GM19351 (cell line): ENCODE measurements around the gene RHOV.
A peak's percentile ranks its signal among the peaks of the same experiment; 100 is the strongest.
"Not testable (repeated sequence)": the region's sequence is repeated elsewhere in the genome, so short reads cannot be mapped to it uniquely, and the experiment has no call there.

ENCODE experiments used
- ATAC-seq: cut with Tn5 transposase; IDR thresholded peaks from one replicate; pipeline ENCODE4 v1.9.1; 2021; ENCODE audit warnings: mild to moderate bottlenecking, moderate library complexity; ENCODE audit not compliant: unreplicated experiment

Gene RHOV

DNA sequence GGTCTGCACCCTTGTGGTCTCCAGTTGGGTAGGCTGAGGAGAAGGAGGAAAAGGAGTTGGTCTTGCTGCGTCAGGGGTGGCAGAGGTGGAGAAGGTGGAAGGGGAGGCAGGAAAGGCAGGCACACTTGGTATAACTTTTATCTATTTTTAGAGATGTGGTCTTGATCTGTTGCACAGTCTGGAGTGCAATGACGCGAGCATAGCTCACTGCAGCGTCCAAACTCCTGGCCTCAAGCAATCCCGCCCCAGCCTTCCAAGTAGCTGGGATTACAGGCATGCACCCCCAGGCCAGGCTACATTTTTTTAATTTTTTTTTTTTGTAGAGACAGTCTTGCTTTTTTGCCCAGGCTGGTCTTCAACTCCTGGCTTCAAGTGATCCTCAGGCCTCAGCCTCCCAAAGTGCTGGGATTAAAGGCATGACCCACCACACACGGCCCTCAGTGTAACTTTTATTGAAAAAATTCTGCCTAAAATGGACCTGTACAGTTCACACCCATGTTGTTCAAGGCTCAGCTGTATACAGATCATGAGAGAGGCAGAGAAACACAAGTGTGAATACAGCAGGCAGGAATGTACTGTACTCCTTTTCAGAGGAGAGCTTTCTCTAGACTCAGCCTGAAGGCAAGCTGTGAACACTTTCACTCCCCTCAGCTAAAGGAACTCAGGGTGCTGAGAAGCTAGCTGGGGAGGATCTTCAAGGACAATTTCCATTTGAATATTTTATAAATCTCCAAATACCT, 2.1 kb upstream of the RHOV start:
- ATAC-seq: no peak

DNA sequence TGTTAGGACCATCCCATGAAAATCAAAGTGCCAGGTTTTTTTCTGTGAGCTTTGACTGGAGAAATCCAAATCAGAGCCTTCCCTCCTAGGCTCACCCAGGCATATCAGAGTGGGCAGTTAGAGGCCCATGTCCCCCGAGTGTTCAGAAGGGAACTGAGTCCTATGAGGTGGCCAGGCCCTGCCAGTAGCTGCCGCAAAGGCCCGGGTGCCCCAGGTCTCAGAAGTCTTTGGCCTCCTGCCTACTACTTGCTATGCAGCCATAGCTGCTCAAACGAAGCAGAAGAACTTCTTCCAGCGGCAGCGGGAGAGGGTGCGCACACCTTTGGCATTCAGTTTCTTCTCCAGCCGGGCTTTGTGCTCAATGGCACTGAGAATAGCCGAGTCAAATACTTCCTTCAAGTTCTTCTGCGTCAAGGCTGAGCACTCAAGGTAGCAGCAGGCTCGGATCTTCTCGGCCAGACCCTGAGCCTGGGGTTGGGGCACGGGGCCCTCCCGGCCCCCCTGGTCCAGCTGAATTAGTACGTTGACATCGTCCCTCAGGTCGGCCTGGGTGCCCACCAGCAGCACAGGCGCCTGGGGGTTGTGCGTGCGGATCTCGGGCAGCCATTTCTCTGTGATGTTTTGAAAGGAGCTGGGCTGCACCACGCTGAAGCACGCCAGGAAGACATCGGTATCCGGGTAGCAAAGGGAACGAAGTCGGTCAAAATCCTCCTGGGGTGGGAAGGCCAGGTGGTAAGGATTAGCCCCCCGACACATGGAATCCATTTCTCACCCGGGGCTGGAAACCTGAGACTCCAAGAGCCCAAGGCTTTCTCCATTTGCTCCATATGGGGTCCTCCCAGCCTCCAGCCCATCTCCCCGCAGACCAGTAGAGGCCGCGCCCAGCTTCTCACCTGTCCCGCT, 992 bp downstream of the RHOV start:
- no peak for ATAC-seq

DNA sequence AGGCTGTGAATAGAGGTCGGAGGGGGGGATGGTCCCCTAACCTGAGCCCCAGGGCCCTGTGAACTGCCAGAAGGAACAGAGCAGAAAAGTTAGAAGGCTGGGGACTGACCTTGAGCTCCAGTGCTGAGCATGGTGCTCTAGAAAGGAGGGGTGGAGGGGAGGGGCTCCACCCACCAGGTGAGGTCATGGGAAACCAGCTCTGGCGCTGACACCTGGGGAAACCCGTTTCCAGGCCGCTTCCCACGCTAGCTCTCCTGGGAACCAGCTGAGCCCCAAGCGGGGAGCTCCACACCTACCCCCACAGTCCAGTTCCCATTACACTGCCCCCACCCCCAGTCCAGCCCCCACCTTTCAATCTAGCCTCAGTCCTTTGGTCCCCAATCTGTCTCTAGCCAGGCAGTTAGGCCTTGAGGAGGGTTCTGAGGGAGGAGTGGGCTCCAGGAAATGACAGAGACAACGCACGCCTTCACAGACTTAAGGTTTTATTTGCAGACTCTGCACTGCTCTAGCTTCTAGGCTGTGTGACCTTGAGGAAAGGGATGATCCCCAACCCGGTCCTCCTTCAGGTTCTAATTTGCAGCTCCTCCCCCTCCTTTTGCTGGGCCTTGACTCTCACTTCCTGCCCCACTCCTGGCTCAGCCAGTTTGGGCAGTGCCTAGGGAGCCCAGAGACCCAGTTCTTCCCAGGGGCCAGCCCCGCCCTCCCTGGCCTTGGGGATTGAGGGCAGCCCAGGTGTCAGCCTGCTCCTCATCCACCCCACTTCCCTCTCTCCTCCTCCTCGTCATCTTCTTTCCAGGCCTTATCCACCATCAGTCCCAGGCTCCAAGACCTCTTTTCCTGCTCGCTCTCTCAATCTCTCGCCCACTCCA, 2.1 kb downstream of the RHOV start:
- ATAC-seq: no peak

DNA sequence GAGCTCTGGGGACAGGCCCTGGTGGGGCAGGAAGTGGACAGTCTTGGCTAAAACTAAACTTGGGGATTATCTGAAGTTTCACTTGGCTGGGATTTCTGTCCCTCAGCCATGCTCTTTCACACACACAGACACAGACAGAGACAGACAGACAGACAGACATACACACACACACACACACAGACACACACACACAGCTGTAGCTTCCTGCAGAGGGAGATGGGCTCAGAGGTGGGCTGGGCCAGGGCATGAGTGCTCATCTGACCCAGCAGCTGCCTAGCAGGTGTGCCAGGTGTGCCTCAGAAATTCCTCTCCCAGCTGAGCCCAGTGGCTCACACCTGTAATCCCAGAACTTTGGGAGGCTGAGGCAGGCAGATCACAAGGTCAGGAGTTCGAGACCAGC, 3.3 kb downstream of the RHOV start:
- ATAC-seq: no peak

DNA sequence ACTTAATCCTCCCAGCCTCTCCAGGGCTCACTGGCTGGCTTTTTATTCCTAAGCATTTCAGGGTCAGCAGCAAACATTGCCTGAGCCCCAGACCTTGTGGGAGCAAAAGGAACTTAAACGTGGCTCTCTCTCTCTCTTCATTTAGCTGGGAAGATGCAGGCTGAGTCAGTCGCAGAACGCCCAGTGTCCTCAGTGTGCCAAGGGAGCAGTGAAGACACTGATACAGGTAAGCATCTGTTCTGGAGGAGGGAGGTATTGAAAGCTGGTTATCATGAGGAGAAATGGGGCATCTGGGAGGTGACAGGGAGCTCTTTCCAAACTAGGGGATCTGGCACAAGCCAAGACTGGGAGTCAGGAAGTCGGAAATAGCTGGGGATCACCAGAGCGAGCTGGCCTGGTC, 4.3 kb downstream of the RHOV start:
- ATAC-seq: no peak

DNA sequence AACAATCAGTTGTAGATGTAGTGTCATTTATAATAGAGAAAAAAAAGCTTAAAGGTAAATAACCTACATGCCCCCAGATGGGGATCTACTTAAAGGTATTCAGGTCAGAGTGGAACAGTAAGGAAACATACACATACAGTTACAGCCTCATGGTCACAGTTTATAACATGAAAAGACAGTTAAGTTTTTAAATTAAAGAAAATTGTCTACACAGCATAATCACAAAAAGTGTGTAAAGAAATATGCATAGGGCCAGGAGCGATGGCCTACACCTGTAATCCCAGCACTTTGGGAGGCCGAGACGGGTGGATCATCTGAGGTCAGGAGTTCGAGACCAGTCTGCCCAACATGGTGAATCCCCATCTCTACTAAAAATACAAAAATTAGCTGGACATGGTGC, 6.8 kb downstream of the RHOV start:
- no peak for ATAC-seq

DNA sequence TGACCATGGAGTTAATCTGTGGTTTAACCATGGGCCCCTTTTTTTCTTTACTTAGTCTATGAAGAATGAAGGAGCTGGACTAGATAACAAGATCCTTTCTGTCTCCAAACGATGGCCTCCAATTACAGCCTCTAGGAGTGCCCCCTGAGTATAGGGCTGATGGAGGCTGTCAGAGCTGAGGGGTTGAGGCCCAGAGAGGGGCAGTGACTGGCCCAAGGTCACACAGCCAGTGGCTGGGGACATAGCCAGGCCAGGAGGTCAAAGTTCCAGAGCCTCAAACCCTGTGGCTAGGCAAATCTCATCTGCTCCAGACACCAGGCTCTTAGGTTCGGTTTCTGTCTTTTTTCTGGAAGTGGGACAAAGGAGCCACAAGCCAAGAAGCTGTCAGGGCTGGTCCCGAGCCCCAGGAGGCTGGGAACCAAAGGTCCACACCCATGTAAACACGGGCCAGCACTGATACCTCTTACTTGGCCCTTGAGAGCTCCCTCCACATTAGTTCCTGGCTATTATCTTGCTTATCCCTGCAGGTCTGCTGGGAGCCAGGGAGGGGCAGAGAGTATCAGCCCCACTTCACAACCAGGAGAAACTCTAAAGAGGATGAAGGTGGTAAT, 10.3 kb downstream of the RHOV start:
- ATAC-seq: no peak

DNA sequence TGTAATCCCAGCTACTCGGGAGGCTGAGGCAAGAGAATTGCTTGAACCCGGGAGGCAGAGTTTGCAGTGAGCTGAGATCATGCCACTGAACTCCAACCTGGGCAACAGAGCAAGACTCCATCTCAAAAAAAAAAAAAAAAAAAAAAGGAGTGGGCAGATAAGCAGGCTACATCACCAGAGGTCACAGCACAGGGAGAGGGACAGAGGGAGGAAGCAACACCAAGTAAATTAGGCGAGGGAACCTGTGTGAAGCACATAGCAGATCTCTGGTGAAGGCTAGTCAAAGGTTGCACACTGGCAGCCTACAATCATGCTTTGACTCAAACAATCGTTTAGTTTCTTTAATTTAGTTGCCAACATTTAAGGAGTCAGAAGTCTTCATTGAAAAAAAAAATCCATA, 12.9 kb downstream of the RHOV start:
- not testable (repeated sequence) for ATAC-seq

DNA sequence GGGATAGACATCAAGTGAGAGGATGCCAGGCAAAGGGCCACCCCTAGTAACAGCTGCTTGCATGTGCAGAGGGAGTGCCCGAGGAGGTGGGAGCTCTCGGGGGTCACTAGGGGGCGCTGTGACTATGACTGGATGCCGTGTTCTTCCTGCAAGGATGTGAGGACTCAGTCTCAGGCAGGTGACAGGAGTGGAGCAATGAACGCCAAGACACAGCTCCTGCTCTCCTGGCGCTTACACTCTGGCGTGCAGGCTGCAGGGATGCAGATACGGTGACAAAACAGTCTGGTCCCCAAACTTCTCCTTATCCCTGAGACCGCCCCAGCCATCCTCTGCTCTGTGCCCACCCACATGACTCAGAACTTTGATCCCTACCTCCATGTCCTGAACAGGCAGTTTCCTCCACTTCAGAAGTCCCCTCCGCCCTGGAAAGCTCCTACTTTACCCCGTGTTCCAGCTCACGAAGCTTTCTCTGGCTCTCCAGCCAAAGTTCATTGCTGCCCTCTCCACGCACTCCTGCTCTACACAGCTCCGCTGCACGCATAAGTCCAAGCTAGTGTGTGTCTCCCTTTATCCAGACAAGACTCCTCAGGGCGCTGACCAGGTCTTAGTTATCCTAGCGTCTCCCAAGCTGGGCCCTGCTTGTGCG, 14.7 kb downstream of the RHOV start:
- no peak for ATAC-seq

DNA sequence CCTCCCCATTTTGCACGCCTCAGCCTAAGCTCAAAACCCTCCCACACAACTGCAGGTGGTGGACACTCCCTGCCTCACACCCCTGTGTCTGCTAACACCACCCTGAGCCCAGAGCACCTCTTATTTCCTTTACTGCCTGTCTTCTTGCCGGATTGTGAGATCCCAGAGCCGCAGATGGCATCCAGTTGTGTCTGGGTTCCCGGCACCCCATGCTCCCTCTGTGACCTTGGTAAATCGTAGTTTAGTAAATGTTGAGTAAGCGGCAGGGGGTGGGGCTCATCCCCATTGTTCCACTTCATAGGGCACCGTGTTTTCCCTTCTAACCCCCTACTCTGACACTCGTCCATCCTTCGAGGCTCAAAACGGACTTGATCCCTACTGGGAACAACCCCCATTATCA, 15.3 kb downstream of the RHOV start:
- no peak for ATAC-seq

DNA sequence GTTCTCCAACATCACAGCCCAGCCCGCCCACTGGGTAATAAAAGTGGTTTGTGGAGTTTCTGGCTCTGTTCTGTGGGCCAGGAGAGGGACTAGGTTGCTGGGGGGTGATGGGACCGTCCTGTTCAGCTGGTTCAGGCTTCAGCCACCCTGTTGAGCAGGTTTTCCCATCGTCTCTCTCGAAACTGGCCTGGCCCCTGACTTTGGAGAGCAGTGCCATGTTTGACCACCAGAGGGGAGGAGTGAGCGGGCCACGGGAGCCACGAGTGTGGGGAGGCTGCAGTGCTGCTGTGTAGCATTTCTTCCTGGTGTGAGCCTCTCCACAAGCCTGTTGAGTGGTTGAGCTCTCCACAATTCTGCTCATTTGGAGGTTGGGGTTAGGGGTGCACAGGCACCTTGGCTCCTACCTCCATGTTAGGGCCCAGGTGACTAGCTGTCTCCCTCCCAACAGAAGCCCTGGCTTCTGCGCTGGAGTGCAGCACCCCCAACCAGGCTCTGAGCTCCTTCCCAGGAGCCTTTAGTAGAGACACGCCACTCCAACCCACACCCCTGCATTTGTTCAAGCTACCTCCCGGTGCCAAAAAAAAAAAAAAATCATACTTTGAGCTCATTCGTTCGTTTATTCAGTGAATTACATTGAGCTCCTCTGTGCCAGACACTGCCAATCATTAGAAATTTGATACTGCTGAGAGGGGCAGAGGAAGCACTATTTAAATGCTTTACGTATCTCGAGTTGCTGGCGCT, 16.3 kb downstream of the RHOV start:
- peak; percentile 73 for ATAC-seq

DNA sequence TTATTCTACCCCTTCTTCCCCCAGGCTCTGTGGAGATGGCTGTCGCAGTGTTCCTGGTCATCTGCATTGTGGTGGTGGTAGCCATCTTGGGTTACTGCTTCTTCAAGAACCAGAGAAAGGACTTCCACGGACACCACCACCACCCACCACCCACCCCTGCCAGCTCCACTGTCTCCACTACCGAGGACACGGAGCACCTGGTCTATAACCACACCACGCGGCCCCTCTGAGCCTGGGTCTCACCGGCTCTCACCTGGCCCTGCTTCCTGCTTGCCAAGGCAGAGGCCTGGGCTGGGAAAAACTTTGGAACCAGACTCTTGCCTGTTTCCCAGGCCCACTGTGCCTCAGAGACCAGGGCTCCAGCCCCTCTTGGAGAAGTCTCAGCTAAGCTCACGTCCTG, 17.3 kb downstream of the RHOV start:
- no peak for ATAC-seq

DNA sequence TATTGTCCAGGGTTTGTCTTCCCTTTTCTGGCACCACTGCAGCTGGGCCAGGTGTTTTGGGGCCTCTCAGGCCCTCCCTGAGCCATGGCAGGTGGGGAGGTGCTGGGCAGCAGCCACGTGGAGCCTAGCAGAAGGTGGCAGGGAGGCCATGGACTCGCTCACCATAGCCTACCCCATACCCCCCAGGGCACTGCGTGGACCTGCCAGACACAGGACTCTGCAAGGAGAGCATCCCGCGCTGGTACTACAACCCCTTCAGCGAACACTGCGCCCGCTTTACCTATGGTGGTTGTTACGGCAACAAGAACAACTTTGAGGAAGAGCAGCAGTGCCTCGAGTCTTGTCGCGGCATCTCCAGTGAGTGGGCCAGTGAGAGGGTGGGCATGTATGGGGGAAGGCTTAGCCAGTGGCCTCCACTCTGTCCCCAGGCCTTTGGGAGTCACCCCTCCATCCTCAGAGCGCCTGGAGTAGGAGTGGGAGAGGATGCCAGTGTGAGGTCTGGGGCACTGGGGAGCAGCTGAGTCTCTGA, 18.3 kb downstream of the RHOV start:
- ATAC-seq: no peak

DNA sequence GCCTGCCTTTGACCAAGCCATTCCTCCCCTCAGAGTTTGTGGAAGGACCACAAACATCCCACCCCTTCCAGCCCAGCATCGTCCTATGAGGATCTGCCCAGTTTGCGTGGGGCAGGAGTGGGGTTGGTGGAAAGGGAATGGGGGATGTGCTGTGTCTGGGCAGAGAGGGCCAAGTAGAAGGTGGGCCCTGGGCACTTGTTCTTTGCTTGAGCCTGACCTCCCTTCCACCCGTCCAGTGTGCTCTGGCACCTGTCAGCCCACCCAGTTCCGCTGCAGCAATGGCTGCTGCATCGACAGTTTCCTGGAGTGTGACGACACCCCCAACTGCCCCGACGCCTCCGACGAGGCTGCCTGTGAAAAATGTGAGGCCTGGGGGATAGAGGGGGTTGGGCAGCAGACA, 19.9 kb downstream of the RHOV start:
- ATAC-seq: no peak

DNA sequence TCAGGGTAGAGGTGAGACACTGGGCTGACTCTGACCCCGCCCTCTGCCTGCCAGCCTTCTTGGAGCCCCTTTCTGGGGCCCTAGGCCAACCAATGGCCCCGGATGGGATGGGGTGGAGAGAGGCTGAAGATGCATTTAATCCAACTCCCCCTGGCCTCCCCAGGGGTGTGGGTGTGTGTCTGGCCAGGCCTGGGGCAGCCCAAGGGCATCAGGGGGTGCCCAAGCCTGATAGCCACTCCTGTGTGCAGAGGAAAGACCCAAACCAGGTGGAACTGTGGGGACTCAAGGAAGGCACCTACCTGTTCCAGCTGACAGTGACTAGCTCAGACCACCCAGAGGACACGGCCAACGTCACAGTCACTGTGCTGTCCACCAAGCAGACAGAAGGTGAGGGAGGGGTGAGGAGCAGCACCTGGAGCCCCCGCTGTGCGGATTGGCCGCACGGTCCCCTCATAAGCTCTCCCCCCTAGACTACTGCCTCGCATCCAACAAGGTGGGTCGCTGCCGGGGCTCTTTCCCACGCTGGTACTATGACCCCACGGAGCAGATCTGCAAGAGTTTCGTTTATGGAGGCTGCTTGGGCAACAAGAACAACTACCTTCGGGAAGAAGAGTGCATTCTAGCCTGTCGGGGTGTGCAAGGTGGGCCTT, 20.7 kb downstream of the RHOV start:
- no peak for ATAC-seq

DNA sequence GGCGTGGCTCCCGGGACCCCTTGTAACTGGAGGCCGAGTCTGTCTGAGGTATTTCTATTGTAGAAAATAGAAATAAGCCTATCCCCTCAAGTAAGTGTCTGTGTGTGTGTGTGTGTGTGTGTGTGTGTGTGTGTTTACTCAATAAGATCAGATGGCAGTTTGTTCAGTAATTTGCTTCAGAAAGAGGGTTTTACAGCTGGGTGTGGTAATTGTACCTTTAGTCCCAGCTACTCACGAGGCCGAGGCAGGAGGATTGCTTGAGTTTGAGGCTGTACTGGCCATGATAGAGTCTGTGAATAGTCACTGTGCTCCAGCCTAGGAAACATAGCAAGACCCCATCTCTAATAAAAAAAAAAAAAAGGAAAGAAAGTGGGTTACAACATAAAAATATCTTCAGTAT, 21.5 kb downstream of the RHOV start:
- ATAC-seq: no peak

DNA sequence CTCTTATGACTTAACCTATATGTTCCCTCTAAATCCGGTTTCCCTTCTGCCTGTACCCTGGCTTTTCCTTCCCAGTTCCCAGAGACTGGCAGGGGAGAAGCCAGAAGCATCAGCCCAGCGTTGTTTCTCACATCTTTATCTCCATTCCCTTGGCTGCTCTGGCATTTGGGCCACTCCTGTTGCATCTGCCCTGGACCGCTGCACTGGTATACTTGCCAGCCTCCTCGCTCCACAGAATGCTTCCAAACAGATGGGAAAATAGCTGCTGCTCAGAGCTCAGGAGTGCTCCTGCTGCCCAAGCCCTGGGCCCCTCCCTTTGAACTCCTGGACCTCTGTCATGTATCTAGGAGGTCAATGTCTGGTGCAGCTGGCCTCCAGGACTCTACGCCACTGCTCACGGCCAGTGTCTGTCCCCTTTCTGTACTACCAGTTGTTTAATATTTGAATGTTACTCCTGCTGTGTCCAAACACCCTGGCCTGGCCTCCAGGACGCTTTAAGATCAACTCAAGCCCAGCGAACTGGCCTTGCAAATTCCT, 23.4 kb downstream of the RHOV start:
- no peak for ATAC-seq

DNA sequence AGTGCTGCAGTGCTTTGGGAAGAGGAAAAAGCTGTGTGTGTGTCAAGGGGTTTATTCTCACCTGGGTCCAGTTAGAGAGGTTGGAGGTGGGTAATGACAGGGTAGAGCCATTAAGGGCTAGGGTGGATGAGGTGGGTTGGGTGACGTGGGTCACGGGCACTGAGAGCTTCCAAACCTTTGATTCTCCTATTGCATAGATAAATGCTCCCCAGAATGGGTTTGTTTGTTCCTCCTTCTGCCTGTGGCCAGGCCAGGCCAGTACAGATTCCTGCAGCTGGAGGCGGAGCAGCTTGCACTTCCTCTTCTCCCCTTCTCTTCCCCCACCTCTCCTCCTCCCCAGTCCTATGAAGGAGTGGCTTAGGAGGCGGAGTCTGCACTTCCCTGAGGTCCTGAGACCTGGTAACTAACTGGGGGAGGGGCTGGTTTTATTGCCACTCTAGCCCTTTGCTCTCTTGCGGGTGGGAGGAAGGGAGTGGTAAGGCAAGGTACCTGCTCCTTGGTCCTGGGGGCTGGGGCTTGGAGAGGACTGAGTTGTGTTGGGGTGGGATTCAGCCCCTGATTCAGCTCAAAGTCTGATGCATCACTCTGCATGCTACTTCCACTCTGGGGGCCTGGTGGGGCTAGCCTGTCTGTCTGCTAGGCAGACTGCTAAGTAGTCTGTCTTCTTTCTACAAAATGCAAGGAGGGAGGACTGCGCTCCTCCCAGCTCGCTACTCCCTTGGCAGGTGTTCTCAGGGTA, 26.6 kb downstream of the RHOV start:
- ATAC-seq: peak; percentile 47
